Mucosa of descending colon (tissue), 3 donors: ENCODE results near the gene RAPGEF2. TPM values are rescaled to one million over a fixed set of nuclear protein-coding genes. Genes with fewer than 3 reads are reported as not detected.

Source experiments
- ATAC-seq: fragments of 200-7000 bp; cut with Tn5 transposase; one replicate; pipeline ENCODE4 v1.9.1; 2020; ENCODE audit warnings: mild to moderate bottlenecking, moderate library complexity
- DNase-seq, 3 donors: peaks; one replicate each; pipeline ENCODE4 v3.0.0-alpha.2; 2020
- H3K36me3 ChIP-seq: fragments of 200-600 bp; one replicate; pipeline ENCODE4 v1.8.0; 2021; ENCODE audit warnings: low read depth, mild to moderate bottlenecking
- H3K4me1 ChIP-seq: fragments of 200-600 bp; one replicate; pipeline ENCODE4 v1.8.0; 2021; ENCODE audit warnings: low read depth, mild to moderate bottlenecking
- H3K4me3 ChIP-seq: fragments of 200-600 bp; one replicate; pipeline ENCODE4 v1.8.0; 2021; ENCODE audit warnings: mild to moderate bottlenecking
- H3K9me3 ChIP-seq: fragments of 200-600 bp; one replicate; pipeline ENCODE4 v1.8.0; 2021; ENCODE audit warnings: mild to moderate bottlenecking
- CTCF ChIP-seq: fragments of 200-600 bp; IDR thresholded peaks from one replicate; pipeline ENCODE4 v1.8.0; 2022; ENCODE audit warnings: antibody characterized with exemption, mild to moderate bottlenecking
- intact Hi-C, 2 donors: fragments of 100-400 bp; cut with DNase I in 1 of 2; cut with micrococcal nuclease in 1 of 2; formaldehyde crosslinking; loops; one replicate each; pipeline versions ENCODE4 v1.11.0 to v1.11.1; 2022; cut with DNase I, micrococcal nuclease
- total RNA-seq, 3 donors: library from RNA; stranded (reverse); fragmentation: NEBNext Ultra II Directional in 2 of 3; extraction: Animal tissue kit (Norgen Biotek cat#: 25700) in 2 of 3; gene quantifications; one replicate each; pipeline versions ENCODE4 v1.2.1 to v1.2.4, GENCODE V29; 2021 to 2023
- donor health status: DM: no; HTN: no; CAD: no; lungs with moderate emphysema.
- donor health status: DM: no; HTN: no; CAD: no.
- donor health status: DM: no; HTN: yes; CAD: no.

Gene RAPGEF2
- total RNA-seq, 3 donors from 2014 or later: 42.8 to 68.2 (median 55.1) TPM

GRCh38 chr4:159395693-159396092, 292.8 kb downstream of the RAPGEF2 start:
- no peak overlapping the region for H3K4me3 ChIP-seq
- H3K9me3 ChIP-seq: no peaks in the 10 kb centered on the region
- DNase-seq: no peak
- ATAC-seq: no peak
- no peaks in the 10 kb centered on the region for H3K4me1 ChIP-seq
- intact Hi-C loops: no loop called here
- TF ChIP-seq CTCF: no peak
- no peaks in the 10 kb centered on the region for H3K36me3 ChIP-seq

GRCh38 chr4:159396151-159396550, 293.3 kb downstream of the RAPGEF2 start:
- intact Hi-C loops: no loop called here
- TF ChIP-seq CTCF: no peak
- ATAC-seq: no peak
- Histone ChIP-seq H3K4me1 (no peaks in the 10 kb centered on the region), H3K4me3 (no peak overlapping the region), H3K9me3 (no peaks in the 10 kb centered on the region), H3K36me3 (no peaks in the 10 kb centered on the region)
- no peak for DNase-seq

- no peaks in the 10 kb centered on the region for H3K36me3 ChIP-seq
- DNase-seq (no peak), ATAC-seq (no peak)
- no peaks in the 10 kb centered on the region for H3K4me1 ChIP-seq
- TF ChIP-seq CTCF: no peak
- H3K4me3 ChIP-seq: no peak overlapping the region
- intact Hi-C loops: no loop called here
- H3K9me3 ChIP-seq: no peaks in the 10 kb centered on the region
These were observed 295.4 kb downstream of the RAPGEF2 start for GRCh38 chr4:159398236-159398638.

GRCh38 chr4:159400558-159401225, 297.8 kb downstream of the RAPGEF2 start:
- DNase-seq (no peak), ATAC-seq (no peak)
- Histone ChIP-seq H3K4me3 (no peak overlapping the region), H3K9me3 (no peaks in the 10 kb centered on the region), H3K4me1 (no peaks in the 10 kb centered on the region), H3K36me3 (no peaks in the 10 kb centered on the region)
- intact Hi-C loops: no loop called here
- no peak for TF ChIP-seq CTCF

- TF ChIP-seq CTCF: no peak
- H3K4me3 ChIP-seq: no peak overlapping the region
- DNase-seq (no peak), ATAC-seq (no peak)
- intact Hi-C loops: no loop called here
- no peaks in the 10 kb centered on the region for H3K4me1 ChIP-seq
- H3K36me3 ChIP-seq: no peaks in the 10 kb centered on the region
- H3K9me3 ChIP-seq: no peaks in the 10 kb centered on the region
These were observed 298.4 kb downstream of the RAPGEF2 start for GRCh38 chr4:159401226-159401712.
